ENCODE results near the gene UCP1. TPM values are rescaled to one million over a fixed set of nuclear protein-coding genes. Genes with fewer than 3 reads are reported as not detected.

The UCP1 gene, protein sequence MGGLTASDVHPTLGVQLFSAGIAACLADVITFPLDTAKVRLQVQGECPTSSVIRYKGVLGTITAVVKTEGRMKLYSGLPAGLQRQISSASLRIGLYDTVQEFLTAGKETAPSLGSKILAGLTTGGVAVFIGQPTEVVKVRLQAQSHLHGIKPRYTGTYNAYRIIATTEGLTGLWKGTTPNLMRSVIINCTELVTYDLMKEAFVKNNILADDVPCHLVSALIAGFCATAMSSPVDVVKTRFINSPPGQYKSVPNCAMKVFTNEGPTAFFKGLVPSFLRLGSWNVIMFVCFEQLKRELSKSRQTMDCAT
- polyA plus RNA-seq (2013, experiment 1 of 2) = not detected
- not detected for polyA plus RNA-seq (2013, experiment 2 of 2)

- Histone ChIP-seq H3K27me3 (ENCODE audit: control insufficient read depth in 1 of 2, insufficient read depth in 1 of 2, low read length in 2 of 2) (peaks cover 71 to 77% of the 10 kb centered on the region in 2 experiments), H3K4me3 (ENCODE audit: insufficient read depth in 1 of 2, low read depth in 1 of 2, low read length in 2 of 2) (peak within 1 kb of the TSS; percentile 63 to 73), H3K36me3 (ENCODE audit: control insufficient read depth in 1 of 2, insufficient read depth in 2 of 2, low read depth in 1 of 2, low read length in 2 of 2) (no peaks in the 10 kb centered on the region), H4K91ac (ENCODE audit: low read length) (no peak within 1 kb of the TSS), H3K79me1 (replicated peaks; ENCODE audit: low read length, poor library complexity, severe bottlenecking) (no peaks in the 10 kb centered on the region), H2BK5ac (ENCODE audit: low read depth, low read length, poor library complexity, severe bottlenecking) (no peak within 1 kb of the TSS), H3K27ac (ENCODE audit: low read length, poor library complexity, severe bottlenecking) (no peak within 1 kb of the TSS), H2BK15ac (ENCODE audit: low read depth, poor library complexity, severe bottlenecking) (peak within 1 kb of the TSS; percentile 18), H2AK5ac (ENCODE audit: low read length, severe bottlenecking) (no peak within 1 kb of the TSS), H3K4me1 (ENCODE audit: control insufficient read depth, insufficient read depth, low read depth, low read length) (peaks cover 9% of the 10 kb centered on the region), H2BK120ac (ENCODE audit: low read depth, low read length) (no peak within 1 kb of the TSS), H2AFZ (ENCODE audit: low read depth, low read length) (no peak within 1 kb of the TSS), H3K14ac (ENCODE audit: low read length in 2 of 2) (no peak within 1 kb of the TSS), H3K18ac (ENCODE audit: low read depth in 1 of 2, low read length in 2 of 2) (no peak within 1 kb of the TSS), H3K9me3 (ENCODE audit: control insufficient read depth, low read length) (peaks cover 19% of the 10 kb centered on the region), H3K4ac (ENCODE audit: low read depth in 1 of 2, low read length in 2 of 2) (no peak within 1 kb of the TSS), H4K8ac (ENCODE audit: low read length) (peak within 1 kb of the TSS; percentile 31), H2BK12ac (ENCODE audit: low read length in 2 of 2) (no peak within 1 kb of the TSS), H3K4me2 (ENCODE audit: low read length, poor library complexity, severe bottlenecking) (peak within 1 kb of the TSS; percentile 81), H3K23ac (ENCODE audit: low read length in 2 of 2) (peak within 1 kb of the TSS in 1 of 2 experiments; percentile 16), H3K9ac (ENCODE audit: low read length) (peak within 1 kb of the TSS; percentile 1)
- 2% methylated on average over 68 of the region's 69 CpGs for WGBS
- DNase-seq = peak; percentile 26
These were observed at the start of gene UCP1 for GRCh38 chr4:140568507-140569306. Gene UCP1, minus strand, starts transcription at chr4:140568961. Its CDS starts 232 bp downstream, at chr4:140568729.

DNA sequence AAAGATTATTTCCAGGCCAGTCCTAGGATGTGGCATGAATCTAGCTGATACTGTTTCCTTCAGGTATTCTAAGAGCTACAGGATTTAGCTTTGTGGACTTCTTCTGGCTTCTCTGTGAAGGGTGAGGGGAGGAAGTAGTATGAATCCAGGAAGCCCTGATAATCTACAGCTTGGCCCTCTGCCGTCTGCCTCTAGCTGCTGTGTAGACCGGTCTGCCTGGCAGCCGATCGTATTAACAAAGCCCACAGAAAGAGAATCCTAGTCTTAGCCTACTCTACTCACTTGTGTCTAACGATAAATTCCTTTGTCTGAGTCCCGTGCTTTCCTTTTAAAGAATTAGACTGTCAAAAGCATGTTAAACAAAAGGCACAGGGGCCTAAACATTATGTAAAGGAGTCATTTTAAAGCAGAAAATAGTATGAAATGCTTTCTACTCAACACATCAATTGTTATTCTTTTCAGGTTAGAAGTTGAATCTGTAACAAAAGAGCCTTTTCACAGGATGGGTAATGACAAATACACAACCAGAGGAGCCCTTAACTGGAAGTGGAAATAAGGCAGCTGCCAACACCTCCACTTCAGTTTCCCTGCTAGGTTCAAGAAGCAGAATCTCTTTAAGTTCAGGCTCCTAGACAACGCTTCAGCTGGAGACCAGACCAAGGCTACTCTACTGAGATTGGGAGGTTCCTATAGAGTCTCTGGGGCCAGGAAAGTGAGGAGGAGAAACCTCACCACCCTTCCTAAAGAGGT lies 48.9 kb upstream of the UCP1 start:
- no peak overlapping the region for H3K27ac ChIP-seq (ENCODE audit: low read length, poor library complexity, severe bottlenecking)
- H3K9me3 ChIP-seq (ENCODE audit: control insufficient read depth, low read length) = no peaks in the 10 kb centered on the region
- H2AK5ac ChIP-seq (ENCODE audit: low read length, severe bottlenecking) = no peak overlapping the region
- H3K4me2 ChIP-seq (ENCODE audit: low read length, poor library complexity, severe bottlenecking) = no peak overlapping the region
- H3K14ac ChIP-seq (ENCODE audit: low read length in 2 of 2) = no peak overlapping the region
- H3K36me3 ChIP-seq (ENCODE audit: control insufficient read depth in 1 of 2, insufficient read depth in 2 of 2, low read depth in 1 of 2, low read length in 2 of 2) = peaks cover 8 to 10% of the 10 kb centered on the region in 2 experiments
- H2BK5ac ChIP-seq (ENCODE audit: low read depth, low read length, poor library complexity, severe bottlenecking) = no peak overlapping the region
- H3K4me3 ChIP-seq (ENCODE audit: insufficient read depth in 1 of 2, low read depth in 1 of 2, low read length in 2 of 2) = no peak overlapping the region
- H3K79me1 ChIP-seq (replicated peaks; ENCODE audit: low read length, poor library complexity, severe bottlenecking) = no peaks in the 10 kb centered on the region
- H2AFZ ChIP-seq (ENCODE audit: low read depth, low read length) = no peak overlapping the region
- H3K23ac ChIP-seq (ENCODE audit: low read length in 2 of 2) = peak overlapping the region in 1 of 2 experiments; percentile 34
- DNase-seq = no peak
- H2BK12ac ChIP-seq (ENCODE audit: low read length in 2 of 2) = no peak overlapping the region
- H3K18ac ChIP-seq (ENCODE audit: low read depth in 1 of 2, low read length in 2 of 2) = no peak overlapping the region
- H3K27me3 ChIP-seq (ENCODE audit: control insufficient read depth in 1 of 2, insufficient read depth in 1 of 2, low read length in 2 of 2) = no peaks in the 10 kb centered on the region
- no peak overlapping the region for H3K9ac ChIP-seq (ENCODE audit: low read length)
- H2BK15ac ChIP-seq (ENCODE audit: low read depth, poor library complexity, severe bottlenecking) = no peak overlapping the region
- H4K8ac ChIP-seq (ENCODE audit: low read length) = no peak overlapping the region
- 71% methylated on average over 7 of the region's 7 CpGs for WGBS
- H4K91ac ChIP-seq (ENCODE audit: low read length) = no peak overlapping the region
- no peak overlapping the region for H2BK120ac ChIP-seq (ENCODE audit: low read depth, low read length)
- H3K4ac ChIP-seq (ENCODE audit: low read depth in 1 of 2, low read length in 2 of 2) = no peak overlapping the region
- no peaks in the 10 kb centered on the region for H3K4me1 ChIP-seq (ENCODE audit: control insufficient read depth, insufficient read depth, low read depth, low read length)

DNA sequence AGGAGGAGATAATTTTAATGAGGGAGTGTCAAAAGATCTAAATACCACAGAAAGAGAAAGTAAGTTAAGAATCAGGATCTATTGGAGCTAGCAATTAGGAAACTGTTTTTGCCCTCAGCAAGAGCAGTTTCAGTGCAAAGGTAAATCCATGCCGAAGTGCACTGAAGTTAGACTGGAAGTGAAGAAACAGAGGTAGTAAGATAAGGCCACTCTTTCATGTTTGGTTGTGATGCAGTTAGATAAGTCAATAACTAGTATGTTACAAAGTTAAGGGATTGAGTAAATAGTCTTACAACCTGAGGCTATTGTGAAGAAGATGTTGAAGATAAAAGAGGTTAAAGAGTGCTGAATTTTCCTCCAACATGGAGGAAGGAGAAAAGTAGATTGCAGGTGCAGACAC lies 46.7 kb upstream of the UCP1 start:
- Histone ChIP-seq H4K8ac (ENCODE audit: low read length) (no peak overlapping the region), H3K36me3 (ENCODE audit: control insufficient read depth in 1 of 2, insufficient read depth in 2 of 2, low read depth in 1 of 2, low read length in 2 of 2) (no peaks in the 10 kb centered on the region), H3K18ac (ENCODE audit: low read depth in 1 of 2, low read length in 2 of 2) (no peak overlapping the region), H2AK5ac (ENCODE audit: low read length, severe bottlenecking) (no peak overlapping the region), H3K27me3 (ENCODE audit: control insufficient read depth in 1 of 2, insufficient read depth in 1 of 2, low read length in 2 of 2) (no peaks in the 10 kb centered on the region), H3K9ac (ENCODE audit: low read length) (no peak overlapping the region), H3K14ac (ENCODE audit: low read length in 2 of 2) (no peak overlapping the region), H3K4me3 (ENCODE audit: insufficient read depth in 1 of 2, low read depth in 1 of 2, low read length in 2 of 2) (no peak overlapping the region), H2BK12ac (ENCODE audit: low read length in 2 of 2) (no peak overlapping the region), H3K79me1 (replicated peaks; ENCODE audit: low read length, poor library complexity, severe bottlenecking) (no peaks in the 10 kb centered on the region), H2AFZ (ENCODE audit: low read depth, low read length) (no peak overlapping the region), H2BK5ac (ENCODE audit: low read depth, low read length, poor library complexity, severe bottlenecking) (no peak overlapping the region), H2BK120ac (ENCODE audit: low read depth, low read length) (no peak overlapping the region), H3K23ac (ENCODE audit: low read length in 2 of 2) (no peak overlapping the region), H3K27ac (ENCODE audit: low read length, poor library complexity, severe bottlenecking) (no peak overlapping the region), H3K4ac (ENCODE audit: low read depth in 1 of 2, low read length in 2 of 2) (no peak overlapping the region), H4K91ac (ENCODE audit: low read length) (no peak overlapping the region), H3K9me3 (ENCODE audit: control insufficient read depth, low read length) (no peaks in the 10 kb centered on the region), H3K4me2 (ENCODE audit: low read length, poor library complexity, severe bottlenecking) (no peak overlapping the region), H3K4me1 (ENCODE audit: control insufficient read depth, insufficient read depth, low read depth, low read length) (peaks cover 1% of the 10 kb centered on the region), H2BK15ac (ENCODE audit: low read depth, poor library complexity, severe bottlenecking) (no peak overlapping the region)
- DNase-seq = no peak
- WGBS = 92% methylated on average over 1 of the region's 1 CpG

DNA sequence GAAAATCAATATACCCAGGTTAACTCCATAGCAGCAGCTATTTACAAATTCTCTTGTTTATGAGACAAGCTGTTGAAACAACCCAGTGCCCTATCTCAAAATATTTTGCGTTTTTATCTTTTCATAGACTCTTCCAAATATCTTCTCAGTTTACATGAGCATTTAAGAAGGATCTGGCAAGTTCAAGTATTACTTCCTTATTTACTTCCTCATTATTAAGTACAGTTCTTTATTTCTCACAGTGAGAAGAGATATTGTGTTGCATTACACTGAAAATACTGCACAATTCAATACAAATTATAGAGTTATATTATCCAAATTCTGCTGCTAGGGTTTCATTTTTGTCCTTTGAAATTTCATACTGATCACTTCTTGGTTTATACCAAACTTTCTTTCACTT lies 43.6 kb upstream of the UCP1 start:
- H3K9ac ChIP-seq (ENCODE audit: low read length) = no peak overlapping the region
- no peak overlapping the region for H3K14ac ChIP-seq (ENCODE audit: low read length in 2 of 2)
- H3K27ac ChIP-seq (ENCODE audit: low read length, poor library complexity, severe bottlenecking) = no peak overlapping the region
- H4K8ac ChIP-seq (ENCODE audit: low read length) = no peak overlapping the region
- peaks cover 1% of the 10 kb centered on the region for H3K4me1 ChIP-seq (ENCODE audit: control insufficient read depth, insufficient read depth, low read depth, low read length)
- H3K18ac ChIP-seq (ENCODE audit: low read depth in 1 of 2, low read length in 2 of 2) = no peak overlapping the region
- no peak overlapping the region for H2BK5ac ChIP-seq (ENCODE audit: low read depth, low read length, poor library complexity, severe bottlenecking)
- H2BK12ac ChIP-seq (ENCODE audit: low read length in 2 of 2) = no peak overlapping the region
- H3K27me3 ChIP-seq (ENCODE audit: control insufficient read depth in 1 of 2, insufficient read depth in 1 of 2, low read length in 2 of 2) = no peaks in the 10 kb centered on the region
- WGBS = 44% methylated on average over 1 of the region's 1 CpG
- H4K91ac ChIP-seq (ENCODE audit: low read length) = no peak overlapping the region
- H3K4me2 ChIP-seq (ENCODE audit: low read length, poor library complexity, severe bottlenecking) = no peak overlapping the region
- no peak overlapping the region for H3K23ac ChIP-seq (ENCODE audit: low read length in 2 of 2)
- H2AFZ ChIP-seq (ENCODE audit: low read depth, low read length) = no peak overlapping the region
- H3K4ac ChIP-seq (ENCODE audit: low read depth in 1 of 2, low read length in 2 of 2) = no peak overlapping the region
- H3K4me3 ChIP-seq (ENCODE audit: insufficient read depth in 1 of 2, low read depth in 1 of 2, low read length in 2 of 2) = no peak overlapping the region
- no peaks in the 10 kb centered on the region for H3K79me1 ChIP-seq (replicated peaks; ENCODE audit: low read length, poor library complexity, severe bottlenecking)
- H3K9me3 ChIP-seq (ENCODE audit: control insufficient read depth, low read length) = no peaks in the 10 kb centered on the region
- no peak overlapping the region for H2BK15ac ChIP-seq (ENCODE audit: low read depth, poor library complexity, severe bottlenecking)
- H2BK120ac ChIP-seq (ENCODE audit: low read depth, low read length) = no peak overlapping the region
- no peak overlapping the region for H2AK5ac ChIP-seq (ENCODE audit: low read length, severe bottlenecking)
- H3K36me3 ChIP-seq (ENCODE audit: control insufficient read depth in 1 of 2, insufficient read depth in 2 of 2, low read depth in 1 of 2, low read length in 2 of 2) = no peaks in the 10 kb centered on the region
- no peak for DNase-seq
